ENCODE measurements around the gene SF3A1. TPM values are rescaled to one million over a fixed set of nuclear protein-coding genes. Genes with fewer than 3 reads are reported as not detected.

SF3A1 gene
- polyA plus RNA-seq, 1 donor from 2014 or later, result 14.4 TPM

DNA sequence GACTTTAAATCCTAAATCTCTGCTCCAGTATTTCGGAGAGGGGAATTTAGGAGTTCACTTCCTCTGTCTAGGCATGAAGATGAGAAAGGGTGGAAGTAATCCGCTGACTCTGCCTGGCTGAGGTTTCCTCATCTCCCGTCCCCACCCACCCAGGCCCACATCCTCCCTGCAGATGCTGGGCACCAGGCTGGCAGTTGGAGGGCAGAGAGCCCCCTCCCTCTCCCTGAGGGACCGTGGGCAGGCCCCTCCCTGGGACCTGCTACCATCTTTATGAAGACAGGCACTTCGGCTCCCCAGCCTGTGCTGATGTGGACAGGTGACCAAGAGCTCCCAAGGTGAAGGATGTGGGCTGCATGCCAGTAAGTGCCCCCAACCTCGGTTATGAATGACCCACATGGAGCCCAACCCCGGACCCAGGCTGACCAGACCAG lies 74.1 kb downstream of the SF3A1 start:
- no peak overlapping the region for H3K4me2 ChIP-seq (ENCODE audit: low read length)
- H3K9ac ChIP-seq (ENCODE audit: low read length), result no peak overlapping the region

More for the DNA sequence above, 74.1 kb downstream of the SF3A1 start:
- H3F3A ChIP-seq (ENCODE audit: insufficient read depth, low read length, poor library complexity, severe bottlenecking), result no peaks in the 10 kb centered on the region
- no peaks in the 10 kb centered on the region for H3K27me3 ChIP-seq (ENCODE audit: insufficient read depth, low read depth, low read length)
- H3K36me3 ChIP-seq (ENCODE audit: insufficient read depth, low read length), result no peaks in the 10 kb centered on the region
- no peak overlapping the region for H2AFZ ChIP-seq (ENCODE audit: low read depth, low read length)
- no peak overlapping the region for H3K27ac ChIP-seq (ENCODE audit: low read length)
- no peak overlapping the region for H3K4me3 ChIP-seq (ENCODE audit: low read length)
- no peaks in the 10 kb centered on the region for H3K9me2 ChIP-seq (ENCODE audit: insufficient read depth, low read length)
- no peaks in the 10 kb centered on the region for H3K9me3 ChIP-seq (ENCODE audit: low read length)
- no peaks in the 10 kb centered on the region for H4K20me1 ChIP-seq (ENCODE audit: insufficient read depth)
- TF ChIP-seq EP300 (conservative IDR thresholded peaks at IDR 0.05; ENCODE audit: poor library complexity, severe bottlenecking) (no peak), MXI1 (conservative IDR thresholded peaks at IDR 0.05; ENCODE audit: poor library complexity, severe bottlenecking) (no peak), EZH2 (IDR thresholded peaks at IDR 0.05; ENCODE audit: borderline replicate concordance, insufficient read depth, low read length, poor library complexity, severe bottlenecking) (no peak), POLR2AphosphoS5 (IDR thresholded peaks at IDR 0.05) (no peak), RAD21 (conservative IDR thresholded peaks at IDR 0.05) (no peak), TAF1 (IDR thresholded peaks at IDR 0.05; ENCODE audit: low read depth) (no peak), SMC3 (conservative IDR thresholded peaks at IDR 0.05; ENCODE audit: poor library complexity) (no peak)
- TF ChIP-seq, protein P1, sequence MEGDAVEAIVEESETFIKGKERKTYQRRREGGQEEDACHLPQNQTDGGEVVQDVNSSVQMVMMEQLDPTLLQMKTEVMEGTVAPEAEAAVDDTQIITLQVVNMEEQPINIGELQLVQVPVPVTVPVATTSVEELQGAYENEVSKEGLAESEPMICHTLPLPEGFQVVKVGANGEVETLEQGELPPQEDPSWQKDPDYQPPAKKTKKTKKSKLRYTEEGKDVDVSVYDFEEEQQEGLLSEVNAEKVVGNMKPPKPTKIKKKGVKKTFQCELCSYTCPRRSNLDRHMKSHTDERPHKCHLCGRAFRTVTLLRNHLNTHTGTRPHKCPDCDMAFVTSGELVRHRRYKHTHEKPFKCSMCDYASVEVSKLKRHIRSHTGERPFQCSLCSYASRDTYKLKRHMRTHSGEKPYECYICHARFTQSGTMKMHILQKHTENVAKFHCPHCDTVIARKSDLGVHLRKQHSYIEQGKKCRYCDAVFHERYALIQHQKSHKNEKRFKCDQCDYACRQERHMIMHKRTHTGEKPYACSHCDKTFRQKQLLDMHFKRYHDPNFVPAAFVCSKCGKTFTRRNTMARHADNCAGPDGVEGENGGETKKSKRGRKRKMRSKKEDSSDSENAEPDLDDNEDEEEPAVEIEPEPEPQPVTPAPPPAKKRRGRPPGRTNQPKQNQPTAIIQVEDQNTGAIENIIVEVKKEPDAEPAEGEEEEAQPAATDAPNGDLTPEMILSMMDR (IDR thresholded peaks at IDR 0.05; ENCODE audit: poor library complexity, severe bottlenecking), result no peak
- TF ChIP-seq, protein P2, sequence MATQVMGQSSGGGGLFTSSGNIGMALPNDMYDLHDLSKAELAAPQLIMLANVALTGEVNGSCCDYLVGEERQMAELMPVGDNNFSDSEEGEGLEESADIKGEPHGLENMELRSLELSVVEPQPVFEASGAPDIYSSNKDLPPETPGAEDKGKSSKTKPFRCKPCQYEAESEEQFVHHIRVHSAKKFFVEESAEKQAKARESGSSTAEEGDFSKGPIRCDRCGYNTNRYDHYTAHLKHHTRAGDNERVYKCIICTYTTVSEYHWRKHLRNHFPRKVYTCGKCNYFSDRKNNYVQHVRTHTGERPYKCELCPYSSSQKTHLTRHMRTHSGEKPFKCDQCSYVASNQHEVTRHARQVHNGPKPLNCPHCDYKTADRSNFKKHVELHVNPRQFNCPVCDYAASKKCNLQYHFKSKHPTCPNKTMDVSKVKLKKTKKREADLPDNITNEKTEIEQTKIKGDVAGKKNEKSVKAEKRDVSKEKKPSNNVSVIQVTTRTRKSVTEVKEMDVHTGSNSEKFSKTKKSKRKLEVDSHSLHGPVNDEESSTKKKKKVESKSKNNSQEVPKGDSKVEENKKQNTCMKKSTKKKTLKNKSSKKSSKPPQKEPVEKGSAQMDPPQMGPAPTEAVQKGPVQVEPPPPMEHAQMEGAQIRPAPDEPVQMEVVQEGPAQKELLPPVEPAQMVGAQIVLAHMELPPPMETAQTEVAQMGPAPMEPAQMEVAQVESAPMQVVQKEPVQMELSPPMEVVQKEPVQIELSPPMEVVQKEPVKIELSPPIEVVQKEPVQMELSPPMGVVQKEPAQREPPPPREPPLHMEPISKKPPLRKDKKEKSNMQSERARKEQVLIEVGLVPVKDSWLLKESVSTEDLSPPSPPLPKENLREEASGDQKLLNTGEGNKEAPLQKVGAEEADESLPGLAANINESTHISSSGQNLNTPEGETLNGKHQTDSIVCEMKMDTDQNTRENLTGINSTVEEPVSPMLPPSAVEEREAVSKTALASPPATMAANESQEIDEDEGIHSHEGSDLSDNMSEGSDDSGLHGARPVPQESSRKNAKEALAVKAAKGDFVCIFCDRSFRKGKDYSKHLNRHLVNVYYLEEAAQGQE (IDR thresholded peaks at IDR 0.05; ENCODE audit: borderline replicate concordance), result no peak
- H3K79me2 ChIP-seq (replicated peaks; ENCODE audit: insufficient read depth, low read length), result no peaks in the 10 kb centered on the region

Other genes with a start within 250 kb of the SF3A1 start
- gene LIF, start 110.1 kb downstream of the SF3A1 start, polyA plus RNA-seq, result 0.05 TPM in 1 of 2 replicates, not detected in the other
- gene OSM, start 90.0 kb downstream of the SF3A1 start, polyA plus RNA-seq, result not detected in 2 replicates
- 2.2 and 8.5 TPM in 2 replicates for gene CASTOR1, start 67.4 kb downstream of the SF3A1 start, polyA plus RNA-seq
- gene TBC1D10A, start 30.0 kb downstream of the SF3A1 start, polyA plus RNA-seq, result 11.9 and 22.0 TPM in 2 replicates
- 30.6 and 32.2 TPM in 2 replicates for gene CCDC157, start 113 bp upstream of the SF3A1 start, polyA plus RNA-seq
- gene RNF215, start 30.5 kb upstream of the SF3A1 start, polyA plus RNA-seq, result 28.3 and 40.5 TPM in 2 replicates
- 2.0 and 2.7 TPM in 2 replicates for gene SEC14L2, start 40.1 kb upstream of the SF3A1 start, polyA plus RNA-seq
- 3.2 and 8.1 TPM in 2 replicates for gene MTFP1, start 68.9 kb upstream of the SF3A1 start, polyA plus RNA-seq
- gene SEC14L3, start 115.1 kb upstream of the SF3A1 start, polyA plus RNA-seq, result not detected in 2 replicates
- gene SEC14L4, start 148.8 kb upstream of the SF3A1 start, polyA plus RNA-seq, result not detected in 2 replicates
- not detected in 2 replicates for gene SEC14L6, start 189.8 kb upstream of the SF3A1 start, polyA plus RNA-seq
- 1.6 TPM in 1 of 2 replicates, not detected in the other for gene GAL3ST1, start 217.8 kb upstream of the SF3A1 start, polyA plus RNA-seq
- 44.1 and 46.6 TPM in 2 replicates for gene PES1, start 235.0 kb upstream of the SF3A1 start, polyA plus RNA-seq